ENCODE measurements around the gene SLC25A21. TPM values are rescaled to one million over a fixed set of nuclear protein-coding genes. Genes with fewer than 3 reads are reported as not detected.

SLC25A21 gene
- total and polyA plus RNA-seq, 2 experiments from 2014 or later: 10.6 to 12.1 TPM

DNA sequence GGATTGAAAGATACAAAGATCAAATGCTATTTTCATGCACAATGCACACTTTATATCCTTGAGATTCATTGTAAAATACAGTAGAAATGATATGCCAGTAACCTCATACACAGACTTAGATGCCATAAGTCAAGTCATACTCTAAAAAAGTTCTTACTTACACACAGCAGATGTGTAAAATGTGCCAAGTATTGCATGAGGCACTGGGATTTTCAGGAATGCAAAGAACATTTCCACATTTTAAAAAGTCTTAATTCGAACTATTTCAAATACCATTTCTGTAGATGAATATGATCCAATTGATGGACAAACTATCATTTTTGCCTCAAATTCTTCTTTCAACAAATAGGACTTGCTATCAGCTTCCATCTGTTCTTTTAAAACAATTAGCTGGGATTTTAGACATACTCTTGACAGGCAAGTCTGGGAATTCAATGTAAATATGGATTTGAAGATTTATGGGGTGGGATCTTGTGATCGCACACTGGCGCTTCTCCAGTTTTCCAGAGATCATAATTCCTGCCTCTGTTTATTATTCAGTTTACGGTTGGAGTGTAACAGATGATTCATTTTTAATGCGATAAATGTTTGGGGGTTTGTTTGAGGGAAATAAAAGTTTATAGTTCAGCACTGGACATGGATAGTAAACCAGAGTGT is 326.9 kb downstream of the SLC25A21 start:
- no peak overlapping the region for H3K4me2 ChIP-seq
- ATAC-seq (no peak), DNase-seq (ENCODE audit: low spot score) (no peak)
- H3K9me2 ChIP-seq (ENCODE audit: insufficient read depth): no peaks in the 10 kb centered on the region
- TF ChIP-seq, protein P1, sequence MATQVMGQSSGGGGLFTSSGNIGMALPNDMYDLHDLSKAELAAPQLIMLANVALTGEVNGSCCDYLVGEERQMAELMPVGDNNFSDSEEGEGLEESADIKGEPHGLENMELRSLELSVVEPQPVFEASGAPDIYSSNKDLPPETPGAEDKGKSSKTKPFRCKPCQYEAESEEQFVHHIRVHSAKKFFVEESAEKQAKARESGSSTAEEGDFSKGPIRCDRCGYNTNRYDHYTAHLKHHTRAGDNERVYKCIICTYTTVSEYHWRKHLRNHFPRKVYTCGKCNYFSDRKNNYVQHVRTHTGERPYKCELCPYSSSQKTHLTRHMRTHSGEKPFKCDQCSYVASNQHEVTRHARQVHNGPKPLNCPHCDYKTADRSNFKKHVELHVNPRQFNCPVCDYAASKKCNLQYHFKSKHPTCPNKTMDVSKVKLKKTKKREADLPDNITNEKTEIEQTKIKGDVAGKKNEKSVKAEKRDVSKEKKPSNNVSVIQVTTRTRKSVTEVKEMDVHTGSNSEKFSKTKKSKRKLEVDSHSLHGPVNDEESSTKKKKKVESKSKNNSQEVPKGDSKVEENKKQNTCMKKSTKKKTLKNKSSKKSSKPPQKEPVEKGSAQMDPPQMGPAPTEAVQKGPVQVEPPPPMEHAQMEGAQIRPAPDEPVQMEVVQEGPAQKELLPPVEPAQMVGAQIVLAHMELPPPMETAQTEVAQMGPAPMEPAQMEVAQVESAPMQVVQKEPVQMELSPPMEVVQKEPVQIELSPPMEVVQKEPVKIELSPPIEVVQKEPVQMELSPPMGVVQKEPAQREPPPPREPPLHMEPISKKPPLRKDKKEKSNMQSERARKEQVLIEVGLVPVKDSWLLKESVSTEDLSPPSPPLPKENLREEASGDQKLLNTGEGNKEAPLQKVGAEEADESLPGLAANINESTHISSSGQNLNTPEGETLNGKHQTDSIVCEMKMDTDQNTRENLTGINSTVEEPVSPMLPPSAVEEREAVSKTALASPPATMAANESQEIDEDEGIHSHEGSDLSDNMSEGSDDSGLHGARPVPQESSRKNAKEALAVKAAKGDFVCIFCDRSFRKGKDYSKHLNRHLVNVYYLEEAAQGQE (IDR thresholded peaks at IDR 0.05; ENCODE audit: unreplicated experiment): no peak
- no peak for TF ChIP-seq STAT1 (IDR thresholded peaks at IDR 0.05; ENCODE audit: unreplicated experiment)
- TF ChIP-seq EZH2 (IDR thresholded peaks at IDR 0.05; ENCODE audit: low read depth, unreplicated experiment): no peak
- TF ChIP-seq, protein P2, sequence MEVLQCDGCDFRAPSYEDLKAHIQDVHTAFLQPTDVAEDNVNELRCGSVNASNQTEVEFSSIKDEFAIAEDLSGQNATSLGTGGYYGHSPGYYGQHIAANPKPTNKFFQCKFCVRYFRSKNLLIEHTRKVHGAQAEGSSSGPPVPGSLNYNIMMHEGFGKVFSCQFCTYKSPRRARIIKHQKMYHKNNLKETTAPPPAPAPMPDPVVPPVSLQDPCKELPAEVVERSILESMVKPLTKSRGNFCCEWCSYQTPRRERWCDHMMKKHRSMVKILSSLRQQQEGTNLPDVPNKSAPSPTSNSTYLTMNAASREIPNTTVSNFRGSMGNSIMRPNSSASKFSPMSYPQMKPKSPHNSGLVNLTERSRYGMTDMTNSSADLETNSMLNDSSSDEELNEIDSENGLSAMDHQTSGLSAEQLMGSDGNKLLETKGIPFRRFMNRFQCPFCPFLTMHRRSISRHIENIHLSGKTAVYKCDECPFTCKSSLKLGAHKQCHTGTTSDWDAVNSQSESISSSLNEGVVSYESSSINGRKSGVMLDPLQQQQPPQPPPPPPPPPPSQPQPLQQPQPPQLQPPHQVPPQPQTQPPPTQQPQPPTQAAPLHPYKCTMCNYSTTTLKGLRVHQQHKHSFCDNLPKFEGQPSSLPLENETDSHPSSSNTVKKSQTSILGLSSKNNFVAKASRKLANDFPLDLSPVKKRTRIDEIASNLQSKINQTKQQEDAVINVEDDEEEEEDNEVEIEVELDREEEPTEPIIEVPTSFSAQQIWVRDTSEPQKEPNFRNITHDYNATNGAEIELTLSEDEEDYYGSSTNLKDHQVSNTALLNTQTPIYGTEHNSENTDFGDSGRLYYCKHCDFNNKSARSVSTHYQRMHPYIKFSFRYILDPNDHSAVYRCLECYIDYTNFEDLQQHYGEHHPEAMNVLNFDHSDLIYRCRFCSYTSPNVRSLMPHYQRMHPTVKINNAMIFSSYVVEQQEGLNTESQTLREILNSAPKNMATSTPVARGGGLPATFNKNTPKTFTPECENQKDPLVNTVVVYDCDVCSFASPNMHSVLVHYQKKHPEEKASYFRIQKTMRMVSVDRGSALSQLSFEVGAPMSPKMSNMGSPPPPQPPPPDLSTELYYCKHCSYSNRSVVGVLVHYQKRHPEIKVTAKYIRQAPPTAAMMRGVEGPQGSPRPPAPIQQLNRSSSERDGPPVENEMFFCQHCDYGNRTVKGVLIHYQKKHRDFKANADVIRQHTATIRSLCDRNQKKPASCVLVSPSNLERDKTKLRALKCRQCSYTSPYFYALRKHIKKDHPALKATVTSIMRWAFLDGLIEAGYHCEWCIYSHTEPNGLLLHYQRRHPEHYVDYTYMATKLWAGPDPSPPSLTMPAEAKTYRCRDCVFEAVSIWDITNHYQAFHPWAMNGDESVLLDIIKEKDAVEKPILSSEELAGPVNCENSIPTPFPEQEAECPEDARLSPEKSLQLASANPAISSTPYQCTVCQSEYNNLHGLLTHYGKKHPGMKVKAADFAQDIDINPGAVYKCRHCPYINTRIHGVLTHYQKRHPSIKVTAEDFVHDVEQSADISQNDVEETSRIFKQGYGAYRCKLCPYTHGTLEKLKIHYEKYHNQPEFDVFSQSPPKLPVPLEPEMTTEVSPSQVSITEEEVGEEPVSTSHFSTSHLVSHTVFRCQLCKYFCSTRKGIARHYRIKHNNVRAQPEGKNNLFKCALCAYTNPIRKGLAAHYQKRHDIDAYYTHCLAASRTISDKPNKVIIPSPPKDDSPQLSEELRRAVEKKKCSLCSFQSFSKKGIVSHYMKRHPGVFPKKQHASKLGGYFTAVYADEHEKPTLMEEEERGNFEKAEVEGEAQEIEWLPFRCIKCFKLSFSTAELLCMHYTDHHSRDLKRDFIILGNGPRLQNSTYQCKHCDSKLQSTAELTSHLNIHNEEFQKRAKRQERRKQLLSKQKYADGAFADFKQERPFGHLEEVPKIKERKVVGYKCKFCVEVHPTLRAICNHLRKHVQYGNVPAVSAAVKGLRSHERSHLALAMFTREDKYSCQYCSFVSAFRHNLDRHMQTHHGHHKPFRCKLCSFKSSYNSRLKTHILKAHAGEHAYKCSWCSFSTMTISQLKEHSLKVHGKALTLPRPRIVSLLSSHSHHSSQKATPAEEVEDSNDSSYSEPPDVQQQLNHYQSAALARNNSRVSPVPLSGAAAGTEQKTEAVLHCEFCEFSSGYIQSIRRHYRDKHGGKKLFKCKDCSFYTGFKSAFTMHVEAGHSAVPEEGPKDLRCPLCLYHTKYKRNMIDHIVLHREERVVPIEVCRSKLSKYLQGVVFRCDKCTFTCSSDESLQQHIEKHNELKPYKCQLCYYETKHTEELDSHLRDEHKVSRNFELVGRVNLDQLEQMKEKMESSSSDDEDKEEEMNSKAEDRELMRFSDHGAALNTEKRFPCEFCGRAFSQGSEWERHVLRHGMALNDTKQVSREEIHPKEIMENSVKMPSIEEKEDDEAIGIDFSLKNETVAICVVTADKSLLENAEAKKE (CRISPR knock-in tag; IDR thresholded peaks at IDR 0.05): no peak
- no peak for TF ChIP-seq JUNB (IDR thresholded peaks at IDR 0.05; ENCODE audit: unreplicated experiment)
- TF ChIP-seq NANOG (IDR thresholded peaks at IDR 0.05; ENCODE audit: borderline replicate concordance): no peak
- TF ChIP-seq POLR2AphosphoS5 (IDR thresholded peaks at IDR 0.05; ENCODE audit: low read depth): no peak
- TF ChIP-seq, protein P3, sequence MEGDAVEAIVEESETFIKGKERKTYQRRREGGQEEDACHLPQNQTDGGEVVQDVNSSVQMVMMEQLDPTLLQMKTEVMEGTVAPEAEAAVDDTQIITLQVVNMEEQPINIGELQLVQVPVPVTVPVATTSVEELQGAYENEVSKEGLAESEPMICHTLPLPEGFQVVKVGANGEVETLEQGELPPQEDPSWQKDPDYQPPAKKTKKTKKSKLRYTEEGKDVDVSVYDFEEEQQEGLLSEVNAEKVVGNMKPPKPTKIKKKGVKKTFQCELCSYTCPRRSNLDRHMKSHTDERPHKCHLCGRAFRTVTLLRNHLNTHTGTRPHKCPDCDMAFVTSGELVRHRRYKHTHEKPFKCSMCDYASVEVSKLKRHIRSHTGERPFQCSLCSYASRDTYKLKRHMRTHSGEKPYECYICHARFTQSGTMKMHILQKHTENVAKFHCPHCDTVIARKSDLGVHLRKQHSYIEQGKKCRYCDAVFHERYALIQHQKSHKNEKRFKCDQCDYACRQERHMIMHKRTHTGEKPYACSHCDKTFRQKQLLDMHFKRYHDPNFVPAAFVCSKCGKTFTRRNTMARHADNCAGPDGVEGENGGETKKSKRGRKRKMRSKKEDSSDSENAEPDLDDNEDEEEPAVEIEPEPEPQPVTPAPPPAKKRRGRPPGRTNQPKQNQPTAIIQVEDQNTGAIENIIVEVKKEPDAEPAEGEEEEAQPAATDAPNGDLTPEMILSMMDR (conservative IDR thresholded peaks at IDR 0.05; ENCODE audit: low read depth in 2 of 2): no peak
- TF ChIP-seq CREB1 (CRISPR knock-in tag; IDR thresholded peaks at IDR 0.05; ENCODE audit: low read depth): no peak
- no peak for TF ChIP-seq ZNF114 (CRISPR knock-in tag; IDR thresholded peaks at IDR 0.05)
- no peaks in the 10 kb centered on the region for H3K9me3 Mint-ChIP-seq
- H3F3A ChIP-seq (replicated peaks; ENCODE audit: low read depth): no peaks in the 10 kb centered on the region
- H3K27ac ChIP-seq (ENCODE audit: low read depth): no peak overlapping the region
- H3K4me1 ChIP-seq (ENCODE audit: insufficient read depth): no peaks in the 10 kb centered on the region
- no peaks in the 10 kb centered on the region for H3K79me2 ChIP-seq (replicated peaks; ENCODE audit: insufficient read depth)
- H3K4me3 Mint-ChIP-seq: no peak overlapping the region
- no peak overlapping the region for H2AFZ ChIP-seq
- no peaks in the 10 kb centered on the region for H3K36me3 ChIP-seq (ENCODE audit: insufficient read depth)
- H3K36me3 Mint-ChIP-seq (ENCODE audit: low read depth): no peaks in the 10 kb centered on the region
- H4K20me1 ChIP-seq (replicated peaks; ENCODE audit: insufficient read depth): no peaks in the 10 kb centered on the region
- H3K4me1 Mint-ChIP-seq: peaks cover 7% of the 10 kb centered on the region; the same call in 2 of the 3 replicates
- H3K27ac Mint-ChIP-seq: no peak overlapping the region
- no peaks in the 10 kb centered on the region for H3K27me3 ChIP-seq (ENCODE audit: insufficient read depth)
- H3K4me3 ChIP-seq: no peak overlapping the region
- H3K27me3 Mint-ChIP-seq (ENCODE audit: insufficient read depth, low read depth, poor library complexity): peaks cover 3% of the 10 kb centered on the region

Data from GM23338 (cell line).